Body of pancreas (tissue), 4 donors: ENCODE results near the gene ATP5F1A.

Experiments
- CTCF ChIP-seq, 7 experiments: fragments of 450-650 bp in 4 of 7; fragments of 200-600 bp in 3 of 7; sonication (generic) in 3 of 7; IDR thresholded peaks; one replicate each; pipeline ENCODE4 v1.5.1; 2016 to 2019; ENCODE audit warnings: antibody characterized with exemption in 7 of 7
- POLR2A ChIP-seq, 3 donors: fragments of 450-650 bp; IDR thresholded peaks; one replicate each; pipeline ENCODE4 v1.6.1; 2016; ENCODE audit warnings: antibody characterized with exemption in 3 of 3, mild to moderate bottlenecking in 2 of 3

- TF ChIP-seq CTCF (IDR thresholded peaks at IDR 0.05) (no peak), POLR2A (IDR thresholded peaks at IDR 0.05) (no peak)
Measured at GRCh38 chr18:46068763-46069162, 29.3 kb downstream of the ATP5F1A start.
